HG03520 (cell line): Measurements from ENCODE around the gene CLEC1B.
"Not testable (repeated sequence)": the region's sequence is repeated elsewhere in the genome, so short reads cannot be mapped to it uniquely, and the experiment has no call there.

Experiments
- ATAC-seq: cut with Tn5 transposase; IDR thresholded peaks from one replicate; pipeline ENCODE4 v1.9.1; 2021; ENCODE audit warnings: mild to moderate bottlenecking, moderate library complexity; ENCODE audit not compliant: unreplicated experiment

Gene CLEC1B

GRCh38 chr12:9975614-9976013, 23.3 kb downstream of the CLEC1B start:
- no peak for ATAC-seq

- ATAC-seq = not testable (repeated sequence)
Measured at GRCh38 chr12:9974731-9975130, 24.2 kb downstream of the CLEC1B start.

- no peak for ATAC-seq
Measured at GRCh38 chr12:9973949-9974348, 25.0 kb downstream of the CLEC1B start.

- no peak for ATAC-seq
Measured at GRCh38 chr12:9971181-9971580, 27.7 kb downstream of the CLEC1B start, which contains the start of gene CLEC12A. TSS of gene CLEC12A (plus strand) at chr12:9971409. CDS start at chr12:9971597, 188 bp downstream.

GRCh38 chr12:9969673-9970072, 29.2 kb downstream of the CLEC1B start:
- ATAC-seq = no peak

GRCh38 chr12:9961901-9962300, 37.0 kb downstream of the CLEC1B start:
- no peak for ATAC-seq

- no peak for ATAC-seq
Measured at GRCh38 chr12:9961106-9961505, 37.8 kb downstream of the CLEC1B start.

- no peak for ATAC-seq
Measured at GRCh38 chr12:9960590-9960989, 38.3 kb downstream of the CLEC1B start.

- ATAC-seq = no peak
Measured at GRCh38 chr12:9957834-9958233, 41.1 kb downstream of the CLEC1B start.

GRCh38 chr12:9952954-9953729, 45.8 kb downstream of the CLEC1B start:
- ATAC-seq = not testable (repeated sequence)

GRCh38 chr12:9951026-9951675, 47.8 kb downstream of the CLEC1B start:
- no peak for ATAC-seq

GRCh38 chr12:9948606-9949296, 50.2 kb downstream of the CLEC1B start:
- peak; percentile 98 for ATAC-seq

- ATAC-seq = no peak
Measured at GRCh38 chr12:9947674-9948073, 51.2 kb downstream of the CLEC1B start.

- ATAC-seq = no peak
Measured at GRCh38 chr12:9944391-9944790, 54.5 kb downstream of the CLEC1B start.

GRCh38 chr12:9943240-9943639, 55.7 kb downstream of the CLEC1B start:
- ATAC-seq = peak; percentile 54
